GM18508 (cell line): ENCODE data around the gene BLACAT1.
"Not testable (repeated sequence)": the region's sequence is repeated elsewhere in the genome, so short reads cannot be mapped to it uniquely, and the experiment has no call there.

ENCODE experiments used
- ATAC-seq: cut with Tn5 transposase; IDR thresholded peaks from one replicate; pipeline ENCODE4 v1.9.1; 2021; ENCODE audit warnings: moderate number of reproducible peaks; ENCODE audit not compliant: insufficient read depth, unreplicated experiment

The BLACAT1 gene

GRCh38 chr1:205422993-205423642, 32.7 kb downstream of the BLACAT1 start:
- no peak for ATAC-seq

GRCh38 chr1:205421798-205422197, 34.0 kb downstream of the BLACAT1 start, which contains the start of gene LEMD1:
TSS of gene LEMD1 (minus strand) at chr1:205422056. CDS start at chr1:205420536, 1,520 bp downstream.
- no peak for ATAC-seq

- no peak for ATAC-seq
Measured at GRCh38 chr1:205420938-205421337, 34.9 kb downstream of the BLACAT1 start.

- no peak for ATAC-seq
Measured at GRCh38 chr1:205417870-205418635, 37.8 kb downstream of the BLACAT1 start.

GRCh38 chr1:205416322-205416721, 39.5 kb downstream of the BLACAT1 start:
- no peak for ATAC-seq

- ATAC-seq, result no peak
Measured at GRCh38 chr1:205410581-205411298, 45.1 kb downstream of the BLACAT1 start.

- ATAC-seq, result no peak
Measured at GRCh38 chr1:205407970-205408369, 47.9 kb downstream of the BLACAT1 start.

- not testable (repeated sequence) for ATAC-seq
Measured at GRCh38 chr1:205406252-205406651, 49.6 kb downstream of the BLACAT1 start.
